ENCODE data around the gene RPS18. TPM values are rescaled to one million over a fixed set of nuclear protein-coding genes. Genes with fewer than 3 reads are reported as not detected.

The RPS18 gene
- total and polyA plus RNA-seq, 9 of the 15 experiments (the other 6 are each of a cell fraction or from before 2014, with no cell fraction given): 5,023 to 17,516 (median 8,131) TPM

DNA sequence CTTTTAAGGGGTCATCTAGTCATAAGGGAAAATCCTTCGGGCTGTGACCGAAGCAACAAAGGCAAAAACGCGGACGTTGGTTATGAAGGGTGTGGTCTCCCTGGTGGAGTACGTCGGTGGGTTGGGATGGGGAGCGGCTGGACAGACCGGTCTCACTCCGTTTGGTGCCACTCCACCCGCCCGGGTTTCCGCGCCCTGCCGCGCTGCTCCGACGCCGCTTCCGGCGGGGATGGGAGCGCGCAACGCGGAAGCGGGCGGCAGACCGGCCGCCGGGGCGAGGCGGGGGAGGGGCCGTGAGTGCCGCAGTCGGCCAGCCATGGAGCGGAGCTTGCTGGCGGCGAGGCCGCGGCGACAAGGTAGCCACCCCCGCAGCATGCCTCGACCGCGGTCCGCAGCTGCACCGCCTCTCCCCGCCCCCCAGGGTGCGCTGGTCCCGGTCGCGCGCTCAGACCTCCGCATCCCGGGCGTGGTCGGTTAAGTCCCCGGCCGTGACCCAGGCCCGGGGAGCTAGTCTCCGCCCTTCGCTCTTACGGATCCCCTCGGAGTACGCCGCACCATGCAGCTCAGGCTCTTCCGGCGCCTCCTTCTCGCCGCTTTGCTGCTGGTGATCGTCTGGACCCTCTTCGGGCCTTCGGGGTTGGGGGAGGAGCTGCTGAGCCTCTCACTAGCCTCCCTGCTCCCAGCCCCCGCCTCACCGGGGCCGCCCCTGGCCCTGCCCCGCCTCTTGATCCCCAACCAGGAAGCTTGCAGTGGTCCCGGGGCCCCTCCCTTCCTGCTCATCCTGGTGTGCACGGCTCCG, 5.2 kb downstream of the RPS18 start, which contains the start of gene B3GALT4 (continued):
- peak; percentile 91 for TF ChIP-seq SUPT5H (IDR thresholded peaks at IDR 0.05)
- TF ChIP-seq PBX2 (CRISPR knock-in tag; IDR thresholded peaks at IDR 0.05; ENCODE audit: low read depth): no peak
- TF ChIP-seq PBX2 (tag; conservative IDR thresholded peaks at IDR 0.05; ENCODE audit: low read depth): no peak
- TF ChIP-seq ZNF668 (CRISPR knock-in tag; IDR thresholded peaks at IDR 0.05): no peak
- peak; percentile 85 for TF ChIP-seq RBBP5 (IDR thresholded peaks at IDR 0.05; ENCODE audit: borderline replicate concordance, insufficient read depth, low read length, poor library complexity, severe bottlenecking)
- TF ChIP-seq STAT5A (IDR thresholded peaks at IDR 0.05; ENCODE audit: borderline replicate concordance, low read length): 0 out of 2 replicates have a peak, but pooled peaks have one; percentile 42
- TF ChIP-seq ELF4 (CRISPR knock-in tag; IDR thresholded peaks at IDR 0.05): peak; percentile 51
- TF ChIP-seq ETV1 (tag; conservative IDR thresholded peaks at IDR 0.05; ENCODE audit: low read depth): no peak; the same call in 1 of the 2 replicates
- no peak; the same call in 1 of the 2 replicates for TF ChIP-seq TAF7 (tag; IDR thresholded peaks at IDR 0.05)
- TF ChIP-seq ZFPM2 (CRISPR knock-in tag; IDR thresholded peaks at IDR 0.05): peak; percentile 94
- TF ChIP-seq TEAD2 (tag; IDR thresholded peaks at IDR 0.05): no peak
- no peak for TF ChIP-seq KAT2B (IDR thresholded peaks at IDR 0.05; ENCODE audit: low read depth, low read length)
- peak in 2 of 3 experiments; percentile 78 to 79 for TF ChIP-seq YY1 (IDR thresholded peaks at IDR 0.05; ENCODE audit: borderline replicate concordance in 1 of 3, control insufficient read depth in 1 of 3, extremely low read depth in 1 of 3, insufficient read depth in 3 of 3, insufficient read length in 1 of 3, insufficient replicate concordance in 2 of 3, low read depth in 1 of 3, low read length in 2 of 3)
- TF ChIP-seq ZNF384 (IDR thresholded peaks at IDR 0.05; ENCODE audit: low read depth, low read length): no peak; the same call in 1 of the 2 replicates
- peak; percentile 99 for TF ChIP-seq ILF3 (IDR thresholded peaks at IDR 0.05; ENCODE audit: borderline replicate concordance)
- no peak for TF ChIP-seq ZNF311 (CRISPR knock-in tag; IDR thresholded peaks at IDR 0.05)
- TF ChIP-seq ZNF778 (CRISPR knock-in tag; IDR thresholded peaks at IDR 0.05): no peak
- TF ChIP-seq POLR2AphosphoS2 (IDR thresholded peaks at IDR 0.05; ENCODE audit: low read length): peak; percentile 98
- TF ChIP-seq MNT (conservative IDR thresholded peaks at IDR 0.05): peak; percentile 70 to 90; a peak in 2 of 4 replicates
- peak; percentile 49; the same call in 1 of the 2 replicates for TF ChIP-seq ZNF41 (CRISPR knock-in tag; conservative IDR thresholded peaks at IDR 0.05)
- TF ChIP-seq, protein P1, sequence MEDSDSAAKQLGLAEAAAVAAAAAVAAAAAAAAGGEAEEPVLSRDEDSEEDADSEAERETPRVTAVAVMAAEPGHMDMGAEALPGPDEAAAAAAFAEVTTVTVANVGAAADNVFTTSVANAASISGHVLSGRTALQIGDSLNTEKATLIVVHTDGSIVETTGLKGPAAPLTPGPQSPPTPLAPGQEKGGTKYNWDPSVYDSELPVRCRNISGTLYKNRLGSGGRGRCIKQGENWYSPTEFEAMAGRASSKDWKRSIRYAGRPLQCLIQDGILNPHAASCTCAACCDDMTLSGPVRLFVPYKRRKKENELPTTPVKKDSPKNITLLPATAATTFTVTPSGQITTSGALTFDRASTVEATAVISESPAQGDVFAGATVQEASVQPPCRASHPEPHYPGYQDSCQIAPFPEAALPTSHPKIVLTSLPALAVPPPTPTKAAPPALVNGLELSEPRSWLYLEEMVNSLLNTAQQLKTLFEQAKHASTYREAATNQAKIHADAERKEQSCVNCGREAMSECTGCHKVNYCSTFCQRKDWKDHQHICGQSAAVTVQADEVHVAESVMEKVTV (CRISPR knock-in tag; IDR thresholded peaks at IDR 0.05): no peak

All from K562 (cell line).